Measurements from ENCODE around the gene STT3A.

DNA sequence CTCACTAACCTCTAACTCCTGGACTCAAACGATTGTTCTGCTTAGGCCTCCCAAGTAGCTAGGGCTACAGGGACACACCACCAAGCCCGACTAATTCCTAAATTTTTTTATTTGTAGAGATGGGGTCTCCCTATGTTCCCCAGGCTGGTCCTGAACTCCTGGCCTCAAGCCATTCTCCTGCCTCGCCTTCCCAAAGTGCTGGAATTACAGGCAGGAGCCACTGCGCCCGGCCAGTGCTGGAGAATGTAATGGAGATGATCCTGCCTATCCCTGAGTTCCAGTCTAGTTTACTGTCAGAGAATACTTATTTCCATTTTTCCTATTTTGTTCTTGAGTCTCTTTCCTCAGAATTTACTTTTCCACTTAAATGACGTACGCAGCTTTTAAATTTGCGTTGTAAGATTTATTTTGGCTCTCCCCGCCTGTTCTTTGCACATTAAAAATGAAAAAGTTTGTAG lies 32.1 kb downstream of the STT3A start, which contains the start of gene CHEK1:
- TF ChIP-seq, protein P1, sequence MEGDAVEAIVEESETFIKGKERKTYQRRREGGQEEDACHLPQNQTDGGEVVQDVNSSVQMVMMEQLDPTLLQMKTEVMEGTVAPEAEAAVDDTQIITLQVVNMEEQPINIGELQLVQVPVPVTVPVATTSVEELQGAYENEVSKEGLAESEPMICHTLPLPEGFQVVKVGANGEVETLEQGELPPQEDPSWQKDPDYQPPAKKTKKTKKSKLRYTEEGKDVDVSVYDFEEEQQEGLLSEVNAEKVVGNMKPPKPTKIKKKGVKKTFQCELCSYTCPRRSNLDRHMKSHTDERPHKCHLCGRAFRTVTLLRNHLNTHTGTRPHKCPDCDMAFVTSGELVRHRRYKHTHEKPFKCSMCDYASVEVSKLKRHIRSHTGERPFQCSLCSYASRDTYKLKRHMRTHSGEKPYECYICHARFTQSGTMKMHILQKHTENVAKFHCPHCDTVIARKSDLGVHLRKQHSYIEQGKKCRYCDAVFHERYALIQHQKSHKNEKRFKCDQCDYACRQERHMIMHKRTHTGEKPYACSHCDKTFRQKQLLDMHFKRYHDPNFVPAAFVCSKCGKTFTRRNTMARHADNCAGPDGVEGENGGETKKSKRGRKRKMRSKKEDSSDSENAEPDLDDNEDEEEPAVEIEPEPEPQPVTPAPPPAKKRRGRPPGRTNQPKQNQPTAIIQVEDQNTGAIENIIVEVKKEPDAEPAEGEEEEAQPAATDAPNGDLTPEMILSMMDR (IDR thresholded peaks at IDR 0.05; ENCODE audit: insufficient read depth, low read length) = no peak
- TF ChIP-seq POLR2AphosphoS5 (IDR thresholded peaks at IDR 0.05; ENCODE audit: low read depth) (no peak), GABPA (IDR thresholded peaks at IDR 0.05; ENCODE audit: low read depth) (no peak)
